Activated CD8-positive, alpha-beta T cell treated with anti-CD3 and anti-CD28 coated beads for 36 hours (primary cell): ENCODE measurements around the gene DGKG. TPM values are rescaled to one million over a fixed set of nuclear protein-coding genes. Genes with fewer than 3 reads are reported as not detected.
A peak's percentile ranks its signal among the peaks of the same experiment; 100 is the strongest.

Experiments
- ATAC-seq: fragments of 200-7000 bp; cut with Tn5 transposase; one replicate; pipeline ENCODE4 v1.10.0; 2021; ENCODE audit warnings: mild to moderate bottlenecking, moderate library complexity
- CTCF ChIA-PET: fragments of 350-600 bp; sonication (Branson Sonifier 250); formaldehyde crosslinking; loops from one replicate; lab custom pipeline; 2021; ENCODE audit warnings: antibody characterized with exemption; lab: Charles Lee
- POLR2A ChIA-PET: fragments of 350-600 bp; sonication (Branson Sonifier 250); formaldehyde crosslinking; loops from one replicate; lab custom pipeline; 2021; ENCODE audit warnings: antibody characterized with exemption; lab: Charles Lee
- DNase-seq: peaks from one replicate; pipeline ENCODE4 v3.0.0-alpha.2; 2020
- H3K27ac Mint-ChIP-seq: one replicate; pipeline ENCODE4 v1.8.0; 2021; ENCODE audit warnings: mild to moderate bottlenecking, mixed read lengths
- H3K27me3 Mint-ChIP-seq: one replicate; pipeline ENCODE4 v1.8.0; 2021; ENCODE audit warnings: mixed read lengths
- H3K36me3 Mint-ChIP-seq: one replicate; pipeline ENCODE4 v1.8.0; 2021; ENCODE audit warnings: low read depth, mixed read lengths
- H3K4me1 Mint-ChIP-seq: one replicate; pipeline ENCODE4 v1.8.0; 2021; ENCODE audit warnings: low read depth, mixed read lengths
- H3K4me3 Mint-ChIP-seq: one replicate; pipeline ENCODE4 v1.8.0; 2021; ENCODE audit warnings: mild to moderate bottlenecking, moderate library complexity, mixed read lengths
- H3K9me3 Mint-ChIP-seq: one replicate; pipeline ENCODE4 v1.8.0; 2021; ENCODE audit warnings: mixed read lengths
- CTCF ChIP-seq: fragments of 200-600 bp; IDR thresholded peaks from one replicate; pipeline ENCODE4 v1.8.0; 2022; ENCODE audit warnings: antibody characterized with exemption, mild to moderate bottlenecking
- intact Hi-C: fragments of 100-400 bp; cut with micrococcal nuclease; formaldehyde crosslinking; loops from one replicate; pipeline ENCODE4 v1.10.0; 2022
- total RNA-seq, 2 experiments: library from RNA; stranded (reverse); gene quantifications; one replicate each; pipeline ENCODE4 v1.2.3, GENCODE V29; 2021

Gene DGKG
- total RNA-seq, 2 experiments from 2014 or later: 0.18 to 0.36 TPM

GRCh38 chr3:186209810-186210752 is 152.0 kb downstream of the DGKG start:
- ChIA-PET CTCF (interaction anchor here (0.7 to 1.1 kb wide), 2 partner anchors 10 to 21 kb away, joined by 3 read pairs; no protein-coding TSS in a partner anchor), POLR2A (no interaction called here)
- intact Hi-C loops: no loop called here
- peak; percentile 64 for ATAC-seq
- Mint-ChIP-seq H3K4me1 (peaks cover 3% of the 10 kb centered on the region), H3K4me3 (no peak overlapping the region), H3K9me3 (no peaks in the 10 kb centered on the region), H3K36me3 (no peaks in the 10 kb centered on the region), H3K27me3 (peaks cover 6% of the 10 kb centered on the region), H3K27ac (no peak overlapping the region)
- TF ChIP-seq CTCF: no peak
- DNase-seq: peak; percentile 35

DNA sequence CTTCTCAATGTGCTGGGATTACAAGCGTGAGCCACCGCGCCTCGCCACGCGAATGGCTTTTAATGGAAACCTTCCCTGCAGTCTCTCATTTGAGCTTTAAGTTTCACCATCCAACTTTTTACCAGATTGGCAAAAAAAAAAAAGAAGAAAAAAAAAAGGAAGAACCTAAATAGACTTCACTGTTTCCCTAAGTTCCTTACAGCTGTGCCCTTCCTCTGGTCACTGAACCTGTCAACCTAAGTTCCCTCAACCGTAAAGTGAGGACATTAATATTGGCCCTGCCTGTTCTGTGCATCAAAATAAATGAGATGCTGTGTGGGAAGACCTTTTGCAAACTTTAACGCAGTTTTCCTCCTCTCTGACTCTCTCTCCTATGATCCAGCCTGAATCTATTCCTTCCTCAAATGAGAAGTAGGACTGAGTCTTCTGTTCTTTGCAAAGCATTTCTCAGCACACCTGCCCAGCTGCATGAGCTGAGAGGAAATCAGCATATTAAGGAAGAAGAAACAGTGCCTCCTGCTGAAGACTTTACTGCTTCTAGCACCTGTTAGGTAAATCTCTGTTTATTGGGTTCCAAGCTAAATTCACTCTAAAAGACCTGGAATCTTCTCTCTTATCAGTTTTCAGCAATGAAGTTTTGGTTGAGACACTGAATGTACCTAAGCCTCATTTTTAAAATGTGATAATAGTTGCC is 153.6 kb downstream of the DGKG start:
- intact Hi-C loops: no loop called here
- ChIA-PET CTCF (no interaction called here), POLR2A (no interaction called here)
- H3K9me3 Mint-ChIP-seq: no peaks in the 10 kb centered on the region
- DNase-seq (no peak), ATAC-seq (no peak)
- no peak overlapping the region for H3K27ac Mint-ChIP-seq
- H3K36me3 Mint-ChIP-seq: no peaks in the 10 kb centered on the region
- TF ChIP-seq CTCF: no peak
- no peak overlapping the region for H3K4me3 Mint-ChIP-seq
- peaks cover 3% of the 10 kb centered on the region for H3K4me1 Mint-ChIP-seq
- H3K27me3 Mint-ChIP-seq: peaks cover 6% of the 10 kb centered on the region

DNA sequence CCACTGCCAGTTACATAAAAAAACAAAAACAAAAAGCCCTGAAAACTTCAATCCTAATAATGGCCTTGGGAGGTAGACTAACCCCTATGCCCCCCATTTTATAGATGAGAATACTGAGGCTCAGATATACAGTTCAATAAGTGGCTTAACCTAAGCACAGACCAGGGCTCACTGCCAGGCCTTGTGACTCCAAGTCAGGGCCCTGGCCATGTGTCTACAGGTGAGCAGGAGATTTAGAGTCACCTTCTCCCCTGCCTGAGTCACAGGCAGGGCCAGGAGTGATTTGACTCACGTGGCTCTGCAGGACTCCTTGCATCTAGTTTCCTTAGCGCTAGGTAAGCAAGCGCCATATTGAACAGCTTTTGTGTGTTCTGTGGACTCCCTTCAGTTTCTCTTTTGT is 154.5 kb downstream of the DGKG start:
- ChIA-PET CTCF (no interaction called here), POLR2A (no interaction called here)
- DNase-seq (peak; percentile 8), ATAC-seq (peak; percentile 27)
- no peaks in the 10 kb centered on the region for H3K9me3 Mint-ChIP-seq
- peaks cover 3% of the 10 kb centered on the region for H3K4me1 Mint-ChIP-seq
- intact Hi-C loops: no loop called here
- peaks cover 6% of the 10 kb centered on the region for H3K27me3 Mint-ChIP-seq
- H3K36me3 Mint-ChIP-seq: no peaks in the 10 kb centered on the region
- H3K4me3 Mint-ChIP-seq: no peak overlapping the region
- no peak for TF ChIP-seq CTCF
- no peak overlapping the region for H3K27ac Mint-ChIP-seq

DNA sequence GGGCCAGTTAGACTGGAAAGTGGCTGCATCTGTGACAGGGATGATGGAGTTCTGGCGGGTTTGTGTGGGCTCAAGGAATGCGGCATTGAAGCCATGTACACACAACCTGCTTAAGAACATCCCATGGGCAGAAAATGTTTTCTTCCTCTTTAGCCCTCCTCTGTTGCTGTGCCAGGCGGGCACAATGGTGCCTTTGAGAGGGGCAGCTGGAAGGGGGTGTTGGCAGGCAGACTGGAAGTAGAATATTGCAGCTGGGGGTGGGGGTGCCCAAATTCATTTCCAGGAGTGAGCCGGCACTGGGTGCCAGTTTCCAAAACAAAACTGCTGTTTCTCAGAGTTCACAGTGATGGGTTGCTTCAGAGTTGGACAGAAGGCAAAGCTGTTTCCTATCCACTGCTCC is 161.3 kb downstream of the DGKG start:
- Mint-ChIP-seq H3K9me3 (no peaks in the 10 kb centered on the region), H3K4me3 (no peak overlapping the region), H3K27ac (no peak overlapping the region), H3K27me3 (peaks cover 2% of the 10 kb centered on the region), H3K36me3 (no peaks in the 10 kb centered on the region), H3K4me1 (no peaks in the 10 kb centered on the region)
- DNase-seq (no peak), ATAC-seq (no peak)
- ChIA-PET POLR2A (no interaction called here), CTCF (no interaction called here)
- intact Hi-C loops: no loop called here
- no peak for TF ChIP-seq CTCF

GRCh38 chr3:186198442-186198841 is 163.6 kb downstream of the DGKG start:
- Mint-ChIP-seq H3K27ac (no peak overlapping the region), H3K4me1 (peaks cover 4% of the 10 kb centered on the region), H3K27me3 (peaks cover 15% of the 10 kb centered on the region), H3K36me3 (no peaks in the 10 kb centered on the region), H3K9me3 (no peaks in the 10 kb centered on the region), H3K4me3 (no peak overlapping the region)
- ATAC-seq (no peak), DNase-seq (no peak)
- no peak for TF ChIP-seq CTCF
- intact Hi-C loops: no loop called here
- CTCF ChIA-PET: no interaction called here
- POLR2A ChIA-PET: no interaction called here
